ENCODE measurements around the gene PEX7. TPM values are rescaled to one million over a fixed set of nuclear protein-coding genes. Genes with fewer than 3 reads are reported as not detected.
A peak's percentile ranks its signal among the peaks of the same experiment; 100 is the strongest.

The PEX7 gene
- total RNA-seq, 1 donor from 2014 or later: 12.0 TPM

GRCh38 chr6:136961848-136962247 is 139.5 kb downstream of the PEX7 start:
- intact Hi-C loops (cut with DNase I): no loop called here
- DNase-seq (no peak), ATAC-seq (ENCODE audit: poor library complexity) (no peak)

GRCh38 chr6:136962661-136963060 is 140.3 kb downstream of the PEX7 start:
- intact Hi-C loops (cut with DNase I): no loop called here
- ATAC-seq (ENCODE audit: poor library complexity): peak; percentile 93
- DNase-seq: peak; percentile 48

- DNase-seq: no peak
- intact Hi-C loops (cut with DNase I): no loop called here
- ATAC-seq (ENCODE audit: poor library complexity): peak; percentile 86
These were observed 140.9 kb downstream of the PEX7 start for GRCh38 chr6:136963259-136963658.

Other genes starting within 250 kb of the PEX7 start
- gene MAP3K5, start 30.1 kb upstream of the PEX7 start, total RNA-seq: 39.9 TPM
- gene SLC35D3, start 99.7 kb downstream of the PEX7 start, total RNA-seq: not detected
- gene IL20RA, start 222.4 kb downstream of the PEX7 start, total RNA-seq: 9.1 TPM